Activated CD8-positive, alpha-beta memory T cell treated with anti-CD3 and anti-CD28 coated beads, Interleukin-2, amount 10 ng/mL, durations not matched to agents 7 days and 5 days (primary cell): ENCODE data around the gene SPIB. TPM values are rescaled to one million over a fixed set of nuclear protein-coding genes. Genes with fewer than 3 reads are reported as not detected.

ENCODE experiments used
- ATAC-seq: fragments of 150-1000 bp; cut with Tn5 transposase; one replicate; pipeline ENCODE4 v1.10.0; 2021; ENCODE audit warnings: moderate library complexity
- CTCF ChIA-PET: fragments of 350-600 bp; sonication (Branson Sonifier 250); formaldehyde crosslinking; loops from one replicate; lab custom pipeline; 2021; ENCODE audit warnings: antibody characterized with exemption; lab: Charles Lee
- DNase-seq: peaks from one replicate; pipeline ENCODE4 v3.0.0-alpha.2; 2020
- H3K27ac Mint-ChIP-seq: one replicate; pipeline ENCODE4 v1.8.0; 2021; ENCODE audit warnings: mild to moderate bottlenecking, mixed read lengths
- H3K27me3 Mint-ChIP-seq: one replicate; pipeline ENCODE4 v1.8.0; 2021; ENCODE audit warnings: mixed read lengths
- H3K36me3 Mint-ChIP-seq: one replicate; pipeline ENCODE4 v1.8.0; 2021; ENCODE audit warnings: mild to moderate bottlenecking, mixed read lengths
- H3K4me1 Mint-ChIP-seq: one replicate; pipeline ENCODE4 v1.8.0; 2021; ENCODE audit warnings: mixed read lengths
- H3K4me3 Mint-ChIP-seq: one replicate; pipeline ENCODE4 v1.8.0; 2021; ENCODE audit warnings: mild to moderate bottlenecking, moderate library complexity, mixed read lengths
- H3K9me3 Mint-ChIP-seq: one replicate; pipeline ENCODE4 v1.8.0; 2022; ENCODE audit warnings: low read depth, mixed read lengths
- total RNA-seq, 2 experiments: library from RNA; stranded (reverse); gene quantifications; one replicate each; pipeline ENCODE4 v1.2.3, GENCODE V29; 2021

The SPIB gene
- total RNA-seq, 2 experiments from 2014 or later: 0.23 to 0.66 TPM

GRCh38 chr19:50399368-50399745 is 19.4 kb upstream of the SPIB start:
- DNase-seq (no peak), ATAC-seq (no peak)
- no peak overlapping the region for H3K27ac Mint-ChIP-seq
- peaks cover 2% of the 10 kb centered on the region for H3K4me1 Mint-ChIP-seq
- no peak overlapping the region for H3K4me3 Mint-ChIP-seq
- no peaks in the 10 kb centered on the region for H3K27me3 Mint-ChIP-seq
- CTCF ChIA-PET: no interaction called here
- peaks cover 29% of the 10 kb centered on the region for H3K36me3 Mint-ChIP-seq
- no peaks in the 10 kb centered on the region for H3K9me3 Mint-ChIP-seq

- Mint-ChIP-seq H3K4me1 (no peaks in the 10 kb centered on the region), H3K9me3 (no peaks in the 10 kb centered on the region), H3K27me3 (no peaks in the 10 kb centered on the region), H3K4me3 (no peak overlapping the region), H3K36me3 (peaks cover 29% of the 10 kb centered on the region), H3K27ac (no peak overlapping the region)
- CTCF ChIA-PET: no interaction called here
- ATAC-seq (no peak), DNase-seq (no peak)
These were observed 16.9 kb upstream of the SPIB start for GRCh38 chr19:50401605-50402450.

- no peak for ATAC-seq
- H3K36me3 Mint-ChIP-seq: peaks cover 29% of the 10 kb centered on the region
- no peak for DNase-seq
- no peaks in the 10 kb centered on the region for H3K9me3 Mint-ChIP-seq
- H3K4me1 Mint-ChIP-seq: no peaks in the 10 kb centered on the region
- H3K27ac Mint-ChIP-seq: no peak overlapping the region
- CTCF ChIA-PET: no interaction called here
- H3K27me3 Mint-ChIP-seq: no peaks in the 10 kb centered on the region
- H3K4me3 Mint-ChIP-seq: no peak overlapping the region
These were observed 16.0 kb upstream of the SPIB start for GRCh38 chr19:50402544-50403301.

DNA sequence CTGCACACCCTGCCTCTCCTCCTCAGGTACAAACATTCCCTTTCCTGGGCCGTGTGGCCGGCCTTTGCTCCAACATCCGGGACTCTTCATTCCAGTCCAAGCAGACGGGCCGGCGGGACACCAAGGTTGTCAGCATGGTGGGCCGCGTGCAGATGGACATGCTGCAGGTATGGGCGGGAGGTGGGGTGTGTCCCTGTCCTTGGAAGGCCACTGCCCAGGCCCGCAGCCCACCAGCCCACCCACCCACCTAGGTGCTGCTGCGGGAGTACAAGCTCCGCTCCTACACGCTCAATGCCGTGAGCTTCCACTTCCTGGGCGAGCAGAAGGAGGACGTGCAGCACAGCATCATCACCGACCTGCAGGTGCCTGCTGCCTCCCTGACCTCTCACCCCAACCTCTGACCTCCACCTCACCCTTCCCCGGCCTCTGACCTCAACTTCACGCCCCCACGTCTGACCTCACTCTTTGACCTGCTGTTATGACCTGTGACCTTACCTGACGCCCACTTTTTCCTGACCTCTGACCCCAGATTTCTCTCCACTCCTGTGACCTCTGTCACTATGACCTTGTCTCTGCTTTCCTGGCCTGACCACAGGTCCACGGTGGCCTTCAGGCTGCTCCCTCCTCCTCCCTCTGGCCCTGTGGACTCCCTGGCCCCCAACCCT is 12.4 kb upstream of the SPIB start:
- Mint-ChIP-seq H3K36me3 (peaks cover 29% of the 10 kb centered on the region), H3K9me3 (no peaks in the 10 kb centered on the region), H3K4me3 (no peak overlapping the region), H3K27ac (no peak overlapping the region), H3K4me1 (no peaks in the 10 kb centered on the region), H3K27me3 (no peaks in the 10 kb centered on the region)
- ATAC-seq (no peak), DNase-seq (no peak)
- CTCF ChIA-PET: interaction anchor here (0.5 kb wide), 1 partner anchor 383 kb away, joined by 3 read pairs; no protein-coding TSS in a partner anchor

DNA sequence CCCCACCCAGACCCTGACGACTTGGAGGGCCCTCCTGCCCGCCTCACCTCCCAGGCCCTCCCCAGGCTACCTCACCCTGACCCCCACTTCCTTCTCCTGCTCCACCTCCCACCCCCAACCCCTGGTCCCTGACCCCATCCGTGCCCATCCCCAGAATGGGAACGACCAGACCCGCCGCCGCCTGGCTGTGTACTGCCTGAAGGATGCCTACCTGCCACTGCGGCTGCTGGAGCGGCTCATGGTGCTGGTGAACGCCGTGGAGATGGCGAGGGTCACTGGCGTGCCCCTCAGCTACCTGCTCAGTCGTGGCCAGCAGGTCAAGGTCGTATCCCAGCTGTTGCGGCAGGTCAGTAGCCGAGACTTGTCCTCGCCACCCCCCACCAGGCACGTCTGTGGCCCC is 11.9 kb upstream of the SPIB start:
- Mint-ChIP-seq H3K4me1 (no peaks in the 10 kb centered on the region), H3K36me3 (peaks cover 28% of the 10 kb centered on the region), H3K9me3 (no peaks in the 10 kb centered on the region), H3K27me3 (no peaks in the 10 kb centered on the region), H3K27ac (no peak overlapping the region), H3K4me3 (no peak overlapping the region)
- CTCF ChIA-PET: interaction anchor here (0.5 to 1.4 kb wide), 2 partner anchors 40 to 382 kb away, joined by 3 read pairs; no protein-coding TSS in a partner anchor
- DNase-seq (no peak), ATAC-seq (no peak)

DNA sequence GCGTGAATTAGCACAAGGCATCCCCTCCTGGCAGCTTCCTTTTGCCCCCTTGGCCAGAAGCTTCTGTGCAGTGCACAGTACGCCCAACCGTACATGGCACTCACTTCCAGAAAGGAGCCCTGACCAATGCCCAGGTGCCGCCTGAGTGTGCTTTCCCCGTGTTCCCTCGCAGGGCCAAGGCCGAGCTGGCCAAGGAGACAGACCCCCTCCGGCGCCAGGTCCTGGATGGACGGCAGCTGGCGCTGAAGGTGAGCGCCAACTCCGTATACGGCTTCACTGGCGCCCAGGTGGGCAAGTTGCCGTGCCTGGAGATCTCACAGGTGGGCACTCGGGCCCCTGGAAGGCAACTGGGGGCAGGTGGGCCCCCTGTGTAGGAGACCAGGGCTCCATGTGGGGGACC is 9.4 kb upstream of the SPIB start:
- no peaks in the 10 kb centered on the region for H3K27me3 Mint-ChIP-seq
- H3K36me3 Mint-ChIP-seq: peaks cover 29% of the 10 kb centered on the region
- H3K4me1 Mint-ChIP-seq: no peaks in the 10 kb centered on the region
- H3K27ac Mint-ChIP-seq: no peak overlapping the region
- CTCF ChIA-PET: no interaction called here
- DNase-seq (no peak), ATAC-seq (no peak)
- no peak overlapping the region for H3K4me3 Mint-ChIP-seq
- no peaks in the 10 kb centered on the region for H3K9me3 Mint-ChIP-seq

DNA sequence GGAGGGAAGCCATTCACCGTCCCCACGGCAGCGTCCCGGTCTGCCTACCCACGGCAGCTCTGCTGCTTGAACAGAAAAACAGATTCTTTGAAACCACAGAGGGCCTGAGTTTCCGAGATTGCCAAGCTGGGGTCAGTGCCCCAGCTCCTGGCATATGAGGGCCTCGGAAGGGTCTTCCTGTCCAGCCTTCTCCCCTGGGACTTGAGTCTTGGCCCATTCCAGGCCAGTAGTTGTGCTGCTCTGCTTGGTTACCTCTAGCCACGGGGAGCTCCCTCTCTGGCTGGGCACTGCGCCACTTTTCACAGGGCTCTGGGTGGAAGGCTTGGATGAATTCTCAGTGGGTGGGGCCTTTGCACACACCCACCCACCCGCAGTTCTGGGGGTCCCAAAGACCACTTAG is 8.6 kb upstream of the SPIB start:
- ATAC-seq: no peak
- DNase-seq: no peak
- Mint-ChIP-seq H3K27ac (no peak overlapping the region), H3K4me1 (no peaks in the 10 kb centered on the region), H3K36me3 (peaks cover 30% of the 10 kb centered on the region), H3K9me3 (no peaks in the 10 kb centered on the region), H3K4me3 (no peak overlapping the region), H3K27me3 (no peaks in the 10 kb centered on the region)
- CTCF ChIA-PET: no interaction called here

DNA sequence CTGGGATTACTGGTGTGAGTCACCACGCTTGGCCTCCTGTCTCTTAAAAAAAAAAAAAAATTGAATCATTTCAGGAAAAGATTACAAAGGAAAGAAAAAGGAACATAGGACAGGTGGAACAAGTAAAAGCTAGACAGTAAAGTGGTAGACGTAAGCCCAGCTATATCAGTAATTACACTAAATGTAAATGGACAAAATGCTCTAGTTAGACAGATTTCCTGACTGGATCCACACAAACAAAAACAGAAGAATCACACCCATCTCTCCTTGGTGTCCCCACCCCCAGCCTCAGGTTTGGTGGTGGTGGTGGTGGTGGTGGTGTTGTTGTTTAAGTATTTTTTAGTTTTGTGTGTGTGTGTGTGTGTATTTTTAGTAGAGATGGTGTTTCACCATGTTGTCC is 6.3 kb upstream of the SPIB start:
- Mint-ChIP-seq H3K4me3 (no peak overlapping the region), H3K4me1 (no peaks in the 10 kb centered on the region), H3K36me3 (peaks cover 25% of the 10 kb centered on the region), H3K27me3 (no peaks in the 10 kb centered on the region), H3K27ac (no peak overlapping the region), H3K9me3 (no peaks in the 10 kb centered on the region)
- DNase-seq (no peak), ATAC-seq (no peak)
- CTCF ChIA-PET: interaction anchor here (1.5 to 2.2 kb wide), 2 partner anchors 43 to 55 kb away, joined by 5 to 6 read pairs; no protein-coding TSS in a partner anchor

GRCh38 chr19:50413096-50413495 is 5.6 kb upstream of the SPIB start:
- no peaks in the 10 kb centered on the region for H3K27me3 Mint-ChIP-seq
- H3K9me3 Mint-ChIP-seq: no peaks in the 10 kb centered on the region
- DNase-seq (no peak), ATAC-seq (no peak)
- H3K27ac Mint-ChIP-seq: no peak overlapping the region
- H3K4me1 Mint-ChIP-seq: no peaks in the 10 kb centered on the region
- peaks cover 25% of the 10 kb centered on the region for H3K36me3 Mint-ChIP-seq
- H3K4me3 Mint-ChIP-seq: no peak overlapping the region
- CTCF ChIA-PET: interaction anchor here (1.5 to 2.2 kb wide), 2 partner anchors 44 to 56 kb away, joined by 5 to 6 read pairs; no protein-coding TSS in a partner anchor

GRCh38 chr19:50413531-50413930 is 5.2 kb upstream of the SPIB start:
- ATAC-seq: no peak
- no peaks in the 10 kb centered on the region for H3K4me1 Mint-ChIP-seq
- H3K27ac Mint-ChIP-seq: no peak overlapping the region
- peaks cover 24% of the 10 kb centered on the region for H3K36me3 Mint-ChIP-seq
- no peak for DNase-seq
- no peaks in the 10 kb centered on the region for H3K9me3 Mint-ChIP-seq
- H3K27me3 Mint-ChIP-seq: peaks cover 3% of the 10 kb centered on the region
- H3K4me3 Mint-ChIP-seq: no peak overlapping the region
- CTCF ChIA-PET: interaction anchor here (1.5 to 2.2 kb wide), 2 partner anchors 45 to 56 kb away, joined by 5 to 6 read pairs; no protein-coding TSS in a partner anchor

GRCh38 chr19:50414864-50415660 is 3.7 kb upstream of the SPIB start:
- CTCF ChIA-PET: interaction anchor here (0.6 to 2.2 kb wide), 6 partner anchors 11 to 57 kb away, joined by 3 to 14 read pairs (median 4); partner anchors contain the start of genes NR1H2 and POLD1
- no peaks in the 10 kb centered on the region for H3K9me3 Mint-ChIP-seq
- DNase-seq (peak; percentile 75), ATAC-seq (peak; percentile 79)
- peak overlapping the region; percentile 15 for H3K27ac Mint-ChIP-seq
- peaks cover 15% of the 10 kb centered on the region for H3K36me3 Mint-ChIP-seq
- no peak overlapping the region for H3K4me3 Mint-ChIP-seq
- peaks cover 9% of the 10 kb centered on the region for H3K4me1 Mint-ChIP-seq
- peaks cover 12% of the 10 kb centered on the region for H3K27me3 Mint-ChIP-seq

- CTCF ChIA-PET: interaction anchor here (0.6 to 2.2 kb wide), 6 partner anchors 11 to 58 kb away, joined by 3 to 14 read pairs (median 4); partner anchors contain the start of genes NR1H2 and POLD1
- no peak overlapping the region for H3K27ac Mint-ChIP-seq
These were observed 3.1 kb upstream of the SPIB start for GRCh38 chr19:50415661-50416033.

More at GRCh38 chr19:50415661-50416033, 3.1 kb upstream of the SPIB start:
- H3K4me3 Mint-ChIP-seq: no peak overlapping the region
- peaks cover 12% of the 10 kb centered on the region for H3K4me1 Mint-ChIP-seq
- no peaks in the 10 kb centered on the region for H3K9me3 Mint-ChIP-seq
- H3K36me3 Mint-ChIP-seq: peaks cover 15% of the 10 kb centered on the region
- DNase-seq: no peak
- ATAC-seq: no peak
- peaks cover 15% of the 10 kb centered on the region for H3K27me3 Mint-ChIP-seq
